Endometrium (tissue), 2 donors: ENCODE results near the gene CYB5D1.
"Not testable (repeated sequence)": the region's sequence is repeated elsewhere in the genome, so short reads cannot be mapped to it uniquely, and the experiment has no call there.

Experiments used
- FAIRE-seq: peaks from 2 replicates; lab custom pipeline; 2012; peaks lifted over from hg19 to GRCh38; lab: Jason Lieb, UNC
- donor health status: control.
- donor health status: control.

Gene CYB5D1, protein sequence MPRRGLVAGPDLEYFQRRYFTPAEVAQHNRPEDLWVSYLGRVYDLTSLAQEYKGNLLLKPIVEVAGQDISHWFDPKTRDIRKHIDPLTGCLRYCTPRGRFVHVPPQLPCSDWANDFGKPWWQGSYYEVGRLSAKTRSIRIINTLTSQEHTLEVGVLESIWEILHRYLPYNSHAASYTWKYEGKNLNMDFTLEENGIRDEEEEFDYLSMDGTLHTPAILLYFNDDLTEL

DNA sequence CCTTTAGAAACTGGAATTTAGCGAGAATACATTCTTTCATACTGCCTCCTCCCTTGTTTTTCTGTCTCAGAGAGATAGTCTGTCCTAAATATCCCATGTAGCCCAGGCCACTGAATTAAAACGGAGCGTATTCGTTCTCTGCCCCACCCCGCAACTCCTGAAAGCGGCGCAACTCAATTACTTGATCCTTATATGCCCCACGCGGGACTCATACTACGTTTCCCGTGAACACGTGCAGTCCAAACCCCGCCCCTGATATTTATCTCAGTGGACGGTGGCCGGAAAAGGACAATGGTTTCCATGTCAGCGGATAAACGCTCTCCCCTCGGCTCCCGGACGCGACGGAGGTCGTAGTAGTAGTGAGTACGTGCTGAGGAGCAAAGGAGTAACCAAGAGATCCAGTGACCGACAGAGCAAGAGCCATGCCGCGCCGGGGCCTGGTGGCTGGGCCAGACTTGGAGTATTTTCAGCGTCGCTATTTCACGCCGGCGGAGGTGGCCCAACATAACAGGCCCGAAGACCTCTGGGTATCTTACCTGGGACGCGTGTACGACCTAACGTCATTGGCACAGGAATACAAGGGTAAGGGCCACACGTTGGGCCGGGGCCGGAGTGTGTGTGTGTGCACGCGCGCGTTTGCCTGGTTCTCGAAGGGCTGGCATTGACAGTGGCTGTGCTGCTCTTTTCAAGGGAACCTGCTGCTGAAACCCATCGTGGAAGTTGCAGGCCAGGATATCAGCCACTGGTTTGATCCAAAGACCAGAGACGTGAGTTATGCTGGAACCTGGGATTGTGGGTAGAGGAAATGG lies at the start of gene CYB5D1:
Gene CYB5D1, plus strand, starts transcription at position 291 of the 809 bp plus-strand sequence. Its CDS starts 132 bp downstream, at position 423.
- FAIRE-seq, result no peak

DNA sequence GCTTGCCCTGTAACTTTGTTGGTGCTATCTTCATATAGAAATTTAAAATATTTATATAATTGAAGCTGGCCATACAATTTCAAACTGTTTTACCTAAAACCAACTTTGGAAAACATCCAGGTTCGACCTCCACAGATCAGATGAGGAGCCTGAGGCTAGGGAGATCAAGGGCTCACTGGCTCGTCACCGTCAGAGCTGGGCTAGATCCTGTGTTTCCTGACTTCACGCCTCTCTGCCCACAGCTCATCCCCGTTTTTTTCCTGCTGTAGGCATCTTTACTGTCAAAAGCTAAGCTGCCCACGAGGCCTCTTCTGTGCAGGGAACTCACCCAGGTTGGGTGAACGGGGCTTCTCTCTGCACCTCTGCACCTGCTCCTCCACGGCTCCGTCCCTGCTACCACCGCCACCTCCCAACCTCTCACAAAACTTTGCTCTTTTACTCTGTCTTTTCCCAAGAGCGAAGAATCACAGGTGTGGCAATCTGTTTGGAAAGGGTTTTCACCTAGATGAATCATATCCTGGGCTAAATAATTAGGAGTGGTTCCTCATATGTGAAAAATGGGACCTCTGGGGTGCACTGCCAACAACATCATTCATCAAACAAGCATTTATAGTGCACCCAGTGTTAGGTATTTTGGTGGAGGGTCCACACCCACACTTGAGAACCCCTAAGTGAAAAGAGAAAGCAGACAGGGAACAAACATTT lies 48.6 kb upstream of the CYB5D1 start:
- no peak for FAIRE-seq

DNA sequence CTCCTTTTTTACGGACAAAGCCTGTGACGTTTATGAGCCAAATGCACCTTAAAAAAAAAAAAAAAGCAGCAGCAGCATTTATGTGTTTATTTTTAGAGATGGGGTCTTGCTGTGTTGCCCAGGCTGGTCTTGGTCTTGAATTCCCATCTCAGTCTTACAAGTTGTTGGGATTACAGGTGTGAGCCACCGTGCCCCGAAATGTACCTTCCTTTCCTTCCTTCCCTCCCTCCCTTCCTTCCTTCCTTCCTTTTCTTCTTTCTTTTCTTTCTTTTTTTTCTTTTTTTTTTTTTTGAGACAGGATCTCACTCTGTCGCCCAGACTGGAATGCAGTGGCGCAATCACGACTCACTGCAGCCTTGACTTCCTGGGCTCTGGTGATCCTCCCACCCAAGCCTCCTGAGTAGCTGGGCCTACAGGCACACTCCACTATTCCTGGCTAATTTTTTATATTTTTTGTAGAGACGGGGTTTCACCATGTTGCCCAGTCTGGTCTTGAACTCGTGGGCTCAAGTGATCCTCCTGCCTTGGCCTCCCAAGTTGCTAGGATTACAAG lies 47.9 kb upstream of the CYB5D1 start:
- FAIRE-seq, result not testable (repeated sequence)

DNA sequence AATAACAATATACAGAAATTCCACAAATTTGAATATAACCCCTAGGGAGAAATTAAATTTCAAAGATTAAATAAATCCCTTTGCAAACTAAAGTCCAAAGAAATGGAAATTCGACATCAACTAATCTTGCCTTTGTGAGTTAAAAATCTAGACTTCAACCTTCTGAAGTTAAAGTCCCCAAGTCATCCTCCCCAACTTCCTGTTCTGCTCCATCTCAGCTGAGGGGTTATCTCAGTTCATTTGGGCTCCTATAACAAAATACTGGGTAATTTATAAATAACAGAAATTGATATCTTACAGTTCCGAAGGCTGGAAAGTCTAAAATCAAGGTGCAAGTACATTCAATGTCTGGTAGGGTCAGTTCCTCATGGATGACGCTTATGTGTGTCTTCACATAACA lies 46.6 kb upstream of the CYB5D1 start:
- FAIRE-seq, result no peak

DNA sequence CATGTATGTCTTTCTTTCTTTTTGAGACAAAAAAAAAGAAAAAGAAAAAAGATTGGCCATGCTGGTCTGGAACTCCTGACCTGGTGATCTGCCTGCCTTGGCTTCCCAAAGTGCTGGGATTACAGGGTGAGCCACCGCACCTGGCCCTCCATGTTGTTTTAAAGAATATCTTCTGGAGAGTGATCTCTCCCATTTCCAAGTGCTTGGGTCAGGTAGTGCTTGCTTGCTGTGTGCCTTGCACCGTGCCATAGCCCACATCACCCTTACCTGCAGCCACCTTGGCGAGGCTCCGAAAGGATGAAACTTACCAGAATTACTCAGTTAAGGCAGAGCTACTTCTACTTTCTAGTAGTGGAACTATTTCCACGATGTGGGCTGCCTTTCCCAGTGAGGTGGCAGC lies 42.8 kb upstream of the CYB5D1 start:
- FAIRE-seq, result no peak

DNA sequence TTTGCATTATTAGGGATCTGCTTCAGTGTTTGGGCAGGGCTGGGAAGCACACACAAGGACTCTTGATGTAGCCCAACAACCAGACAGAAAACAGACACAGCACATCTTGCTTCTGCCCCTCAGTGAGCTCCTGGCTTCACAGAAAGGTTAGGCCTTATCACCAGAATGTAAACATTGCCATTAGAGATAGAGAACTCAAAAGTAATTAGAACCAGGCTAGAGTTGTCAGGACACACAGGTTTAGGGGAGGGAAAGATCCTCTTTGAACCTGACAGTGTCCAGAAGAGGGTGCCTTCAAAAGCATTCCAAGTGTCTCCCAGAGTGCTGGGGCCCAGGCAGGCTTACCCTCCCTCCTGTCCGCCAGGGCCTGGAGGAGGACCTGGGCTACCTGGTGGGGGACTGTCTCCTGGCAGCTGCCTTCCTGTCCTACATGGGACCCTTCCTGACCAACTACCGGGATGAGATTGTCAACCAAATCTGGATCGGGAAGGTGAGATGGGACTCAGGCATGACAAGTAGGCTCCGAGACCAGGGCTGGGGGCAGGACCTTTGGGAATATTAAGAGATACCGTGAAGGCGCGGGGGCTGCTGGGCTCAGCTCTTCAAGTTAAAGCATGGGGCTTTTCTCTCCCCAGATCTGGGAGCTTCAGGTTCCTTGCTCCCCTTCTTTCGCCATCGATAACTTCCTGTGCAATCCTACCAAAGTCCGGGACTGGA lies 40.7 kb upstream of the CYB5D1 start:
- FAIRE-seq, result no peak

DNA sequence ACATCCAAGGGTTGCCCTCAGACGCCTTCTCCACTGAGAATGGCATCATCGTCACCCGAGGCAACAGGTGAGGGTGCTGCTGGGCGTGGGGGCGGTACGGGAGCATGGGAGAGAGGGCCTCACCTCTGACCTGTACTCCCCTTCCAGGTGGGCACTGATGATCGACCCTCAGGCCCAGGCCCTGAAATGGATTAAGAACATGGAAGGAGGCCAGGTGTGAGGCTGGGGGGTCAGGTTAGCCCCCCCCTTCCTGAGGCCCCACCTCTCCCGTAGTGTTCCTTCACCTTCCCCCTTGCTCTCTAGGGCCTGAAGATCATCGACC lies 40.2 kb upstream of the CYB5D1 start:
- no peak for FAIRE-seq

DNA sequence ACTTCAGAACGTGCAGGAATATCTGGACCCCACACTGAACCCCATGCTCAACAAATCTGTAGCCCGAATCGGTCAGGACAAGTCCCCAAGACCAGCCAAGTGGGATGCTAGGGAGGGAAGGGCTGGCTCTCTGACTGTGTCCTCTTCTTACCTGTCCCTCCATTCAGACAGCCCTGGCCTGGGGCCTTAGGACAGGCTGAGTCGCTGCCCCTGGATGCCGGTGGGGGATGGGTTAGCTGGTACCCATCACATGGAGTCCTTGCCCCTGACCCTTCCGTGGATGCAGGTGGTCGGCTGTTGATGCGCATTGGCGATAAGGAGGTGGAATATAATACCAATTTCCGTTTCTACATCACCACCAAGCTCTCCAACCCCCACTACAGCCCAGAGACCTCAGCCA lies 39.8 kb upstream of the CYB5D1 start:
- no peak for FAIRE-seq

DNA sequence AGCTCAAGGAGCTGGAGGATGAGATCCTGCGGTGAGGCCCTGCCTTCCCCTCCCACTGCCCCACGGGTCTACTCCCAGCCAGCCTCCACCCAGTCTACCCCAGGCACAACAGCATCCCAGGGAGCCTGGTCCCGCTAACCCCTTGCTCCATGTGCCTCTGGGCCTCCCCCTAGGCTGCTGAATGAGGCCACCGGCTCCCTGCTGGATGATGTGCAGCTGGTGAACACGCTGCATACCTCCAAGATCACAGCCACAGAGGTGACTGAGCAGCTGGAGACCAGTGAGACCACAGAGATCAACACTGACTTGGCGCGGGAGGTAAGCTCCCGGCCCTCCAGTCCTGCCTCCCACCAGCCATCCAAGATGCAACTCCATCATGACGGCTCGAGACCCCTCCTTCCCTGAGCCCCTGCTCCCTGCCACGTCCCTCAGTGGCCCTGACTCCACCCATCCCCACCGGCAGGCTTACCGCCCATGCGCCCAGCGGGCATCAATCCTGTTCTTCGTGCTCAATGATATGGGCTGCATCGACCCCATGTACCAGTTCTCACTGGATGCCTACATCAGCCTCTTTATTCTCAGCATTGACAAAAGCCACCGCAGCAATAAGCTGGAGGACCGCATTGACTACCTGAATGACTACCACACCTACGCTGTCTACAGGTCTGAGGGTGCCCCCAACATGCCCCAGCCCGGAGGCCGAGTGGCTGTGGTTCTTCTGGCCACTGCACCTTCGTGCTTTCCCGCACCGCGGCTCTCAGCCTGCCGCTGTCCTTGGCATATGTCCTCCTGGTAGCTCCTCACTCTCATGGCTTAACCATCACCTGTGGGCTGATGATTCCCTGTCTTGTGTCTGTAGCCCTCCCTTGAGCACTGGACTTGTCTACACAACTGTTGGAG lies 38.8 kb upstream of the CYB5D1 start:
- FAIRE-seq, result no peak

DNA sequence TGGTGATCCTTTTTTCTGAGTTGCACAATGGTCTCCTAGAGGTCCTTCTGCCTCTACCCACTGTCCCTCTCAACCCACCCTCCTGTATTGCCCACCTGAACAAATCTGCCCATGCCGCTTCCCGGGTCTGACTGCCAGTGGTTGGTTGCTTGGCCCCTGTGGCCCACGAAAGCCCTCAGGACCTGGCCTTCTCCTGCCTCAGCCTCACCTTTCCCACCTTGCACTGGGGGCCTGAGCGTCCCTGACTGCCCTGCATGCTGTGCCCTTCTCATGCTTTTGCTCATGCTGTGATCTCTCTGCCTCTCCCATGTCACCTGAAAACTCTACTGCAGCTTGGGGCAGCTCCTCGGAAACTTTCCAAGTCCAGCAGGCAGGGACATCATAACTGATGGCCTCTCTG lies 37.6 kb upstream of the CYB5D1 start:
- no peak for FAIRE-seq

DNA sequence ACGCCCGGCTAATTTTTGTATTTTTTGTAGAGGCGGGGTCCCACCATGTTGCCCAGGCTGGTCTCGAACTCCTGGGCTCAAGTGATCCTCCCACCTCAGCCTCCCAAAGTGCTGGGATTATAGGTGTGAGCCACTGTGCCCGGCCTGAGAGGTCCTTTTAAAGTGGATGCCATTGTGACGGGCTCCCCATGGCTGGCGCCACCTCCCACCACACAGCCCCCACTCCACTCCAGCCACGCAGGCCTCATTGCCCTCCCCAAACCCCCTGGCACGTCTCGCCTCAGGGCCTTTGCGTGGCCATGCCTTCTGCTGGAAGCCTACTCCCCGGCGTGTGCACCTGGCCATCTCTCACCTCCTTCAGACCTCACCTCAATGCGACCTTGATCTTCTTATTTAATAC lies 35.7 kb upstream of the CYB5D1 start:
- FAIRE-seq, result no peak

DNA sequence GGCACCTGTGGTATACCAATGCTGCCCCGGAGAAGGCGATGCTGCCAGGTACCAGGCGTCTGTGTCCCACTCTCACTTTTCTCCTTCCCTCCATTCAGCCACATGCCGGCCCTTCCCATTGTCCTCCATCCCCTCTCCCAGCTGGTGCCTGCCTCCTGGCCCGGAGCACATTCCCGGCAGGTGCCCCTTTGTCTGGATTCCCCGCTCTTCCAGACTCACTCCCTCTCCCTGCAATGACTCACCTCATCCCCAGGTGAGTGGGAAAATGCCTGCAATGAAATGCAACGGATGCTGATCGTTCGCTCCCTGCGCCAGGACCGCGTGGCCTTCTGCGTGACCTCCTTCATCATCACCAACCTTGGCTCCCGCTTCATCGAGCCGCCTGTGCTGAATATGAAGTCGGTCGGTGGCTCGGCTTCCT lies 34.2 kb upstream of the CYB5D1 start:
- no peak for FAIRE-seq

DNA sequence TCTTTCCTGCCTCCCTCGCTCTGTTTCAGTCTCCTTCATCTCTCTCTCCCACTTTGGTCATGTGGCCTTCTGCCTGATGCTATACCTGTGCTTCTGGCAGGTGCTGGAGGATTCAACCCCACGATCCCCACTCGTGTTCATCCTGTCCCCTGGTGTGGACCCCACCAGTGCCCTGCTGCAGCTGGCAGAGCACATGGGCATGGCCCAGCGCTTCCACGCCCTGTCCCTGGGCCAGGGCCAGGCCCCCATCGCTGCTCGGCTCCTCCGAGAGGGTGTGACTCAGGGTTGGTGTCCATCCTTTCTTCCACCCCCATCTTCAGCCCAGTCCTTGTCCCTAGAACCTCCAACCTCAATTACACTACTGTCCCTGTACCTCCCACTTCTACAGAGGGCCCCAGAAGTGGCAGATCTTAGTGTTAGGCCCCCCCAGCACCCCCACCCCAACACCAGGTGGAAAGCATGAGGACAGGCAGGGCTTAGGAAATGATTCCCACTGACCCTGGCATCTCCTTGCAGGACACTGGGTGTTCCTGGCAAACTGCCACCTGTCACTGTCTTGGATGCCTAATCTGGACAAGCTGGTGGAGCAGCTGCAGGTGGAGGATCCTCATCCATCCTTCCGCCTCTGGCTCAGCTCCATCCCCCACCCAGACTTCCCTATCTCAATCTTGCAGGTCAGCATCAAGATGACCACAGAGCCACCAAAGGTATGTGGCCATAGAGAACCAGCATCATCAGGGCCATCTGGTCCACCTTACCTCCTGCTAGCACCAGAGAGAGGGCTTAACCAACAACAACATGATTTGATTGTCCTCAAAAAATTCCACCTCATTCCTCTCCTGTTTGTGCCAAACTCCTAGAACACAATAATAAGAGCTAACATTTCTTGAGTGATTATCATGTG lies 33.5 kb upstream of the CYB5D1 start:
- FAIRE-seq, result no peak

DNA sequence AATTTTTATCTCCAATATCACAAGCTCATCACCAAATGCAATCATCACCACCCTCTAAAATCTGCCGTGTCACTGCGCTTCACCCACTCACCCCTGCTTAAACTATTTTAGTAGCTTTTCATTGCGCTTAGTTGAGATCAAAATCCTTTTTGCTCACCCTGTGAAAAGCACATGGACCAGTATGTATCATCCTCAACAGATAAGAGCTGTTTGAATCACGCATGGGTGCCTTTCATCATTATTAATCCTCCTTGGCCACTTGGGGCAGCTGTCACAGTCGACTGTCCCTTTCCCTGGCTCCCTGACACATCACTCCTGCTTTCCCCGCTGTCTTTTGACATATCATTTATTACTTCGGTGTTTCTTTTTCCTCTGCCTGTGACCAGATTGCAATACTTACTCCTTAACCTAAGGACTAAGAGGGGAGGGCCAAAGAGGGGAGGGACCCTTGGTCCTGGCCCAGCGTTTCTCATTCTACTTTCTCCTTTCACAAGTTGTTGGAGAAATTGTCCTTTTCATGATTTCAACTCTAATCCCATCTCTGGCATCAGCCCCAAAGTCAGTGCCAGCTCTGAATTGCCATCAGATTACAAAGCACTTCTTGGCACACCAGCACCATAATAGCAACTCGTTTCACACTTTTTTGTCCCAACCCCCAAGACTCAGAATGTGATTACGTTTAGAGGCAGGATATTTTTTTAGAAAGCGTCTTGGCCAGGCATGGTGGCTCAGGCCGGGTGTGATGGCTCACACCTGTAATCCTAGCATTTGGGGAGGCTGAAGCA lies 32.4 kb upstream of the CYB5D1 start:
- FAIRE-seq, result no peak

DNA sequence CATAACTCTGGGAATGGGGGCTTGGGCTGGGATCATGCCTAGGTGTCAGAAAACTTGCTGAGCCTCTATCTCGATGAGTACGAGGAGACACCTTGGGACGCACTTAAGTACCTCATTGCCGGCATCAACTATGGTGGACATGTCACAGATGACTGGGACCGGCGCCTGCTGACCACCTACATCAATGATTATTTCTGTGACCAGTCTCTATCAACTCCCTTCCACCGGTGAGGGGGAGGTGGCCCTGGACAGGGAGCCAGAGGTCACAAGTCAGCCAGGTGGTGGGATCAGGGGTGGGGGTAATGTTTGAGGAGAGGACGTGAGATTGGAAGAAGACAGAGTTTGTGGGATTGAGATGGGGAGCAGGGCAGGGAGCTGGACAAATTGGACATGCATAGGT lies 27.2 kb upstream of the CYB5D1 start:
- no peak for FAIRE-seq

DNA sequence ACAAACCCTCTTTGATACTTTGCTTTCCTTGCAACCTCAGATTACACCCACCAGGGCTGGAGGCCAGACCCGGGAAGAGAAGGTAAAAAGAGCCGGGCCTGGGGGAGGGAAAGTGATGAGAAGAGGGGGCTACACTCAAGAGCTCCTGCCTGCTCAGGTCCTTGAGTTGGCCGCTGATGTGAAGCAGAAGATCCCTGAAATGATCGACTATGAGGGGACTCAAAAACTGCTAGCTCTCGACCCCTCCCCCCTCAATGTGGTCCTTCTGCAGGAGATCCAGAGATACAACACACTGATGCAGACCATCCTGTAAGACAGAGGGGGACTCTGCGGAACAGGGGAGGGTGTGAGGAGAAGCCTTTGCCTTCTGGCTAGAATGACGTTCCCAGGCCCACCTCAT lies 26.6 kb upstream of the CYB5D1 start:
- no peak for FAIRE-seq

DNA sequence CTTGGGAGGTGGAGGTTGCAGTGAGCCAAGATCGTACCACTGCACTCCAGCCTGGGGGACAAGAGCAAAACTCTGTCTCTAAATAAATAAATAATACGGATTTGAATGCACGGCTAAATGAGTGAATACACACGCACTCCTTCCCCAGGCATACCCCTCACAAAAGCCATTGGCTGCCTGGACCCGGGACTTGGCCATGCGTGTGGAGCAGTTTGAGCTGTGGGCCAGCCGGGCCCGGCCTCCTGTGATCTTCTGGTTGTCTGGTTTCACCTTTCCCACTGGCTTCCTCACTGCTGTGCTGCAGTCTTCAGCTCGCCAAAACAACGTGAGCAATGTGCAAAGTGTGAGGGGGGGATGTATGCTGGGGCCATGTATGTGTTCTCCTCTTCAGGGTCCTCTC lies 25.4 kb upstream of the CYB5D1 start:
- FAIRE-seq, result no peak

DNA sequence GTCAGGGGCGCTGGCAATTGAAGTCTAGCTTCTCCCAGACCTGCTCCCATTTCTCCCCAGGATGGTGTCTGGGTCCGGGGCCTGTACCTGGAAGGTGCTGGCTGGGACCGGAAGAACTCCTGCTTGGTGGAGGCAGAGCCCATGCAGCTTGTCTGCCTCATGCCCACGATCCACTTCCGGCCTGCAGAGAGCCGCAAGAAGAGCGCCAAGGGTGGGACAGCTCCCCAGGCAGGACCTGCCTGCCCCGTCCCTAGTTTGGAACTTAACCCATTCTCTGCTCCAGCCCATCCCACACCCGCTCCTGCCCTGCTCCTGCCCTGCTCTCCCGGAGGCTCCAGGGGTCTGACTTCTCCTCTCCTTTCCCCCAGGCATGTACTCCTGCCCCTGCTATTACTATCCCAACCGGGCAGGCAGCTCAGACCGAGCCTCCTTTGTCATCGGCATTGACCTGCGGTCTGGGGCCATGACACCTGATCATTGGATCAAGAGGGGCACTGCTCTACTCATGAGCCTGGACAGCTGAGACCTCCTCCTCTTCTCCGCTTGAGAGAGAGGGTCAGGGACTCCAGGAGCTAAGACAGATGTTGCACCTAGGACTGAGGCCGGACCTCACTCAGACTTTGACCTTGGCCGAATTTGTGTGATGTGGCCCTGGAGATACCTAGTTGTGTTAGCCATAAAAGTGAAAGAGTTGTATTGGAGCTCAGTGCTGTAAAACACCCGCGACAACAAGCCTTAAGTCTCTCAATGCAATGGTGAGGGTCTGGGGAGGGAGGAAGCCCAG lies 24.6 kb upstream of the CYB5D1 start:
- no peak for FAIRE-seq
